Head of caudate nucleus (tissue), 42 donors: ENCODE data around the gene DOCK2.

Source experiments
- DNase-seq, 42 donors: peaks; one replicate each; pipeline versions ENCODE4 v3.0.0 to v3.0.0-alpha.2; 2020 to 2021; ENCODE audit warnings: mixed read lengths in 7 of 42
- intact Hi-C: fragments of 100-400 bp; cut with DNase I; formaldehyde crosslinking; loops from one replicate; pipeline ENCODE4 v1.15.0; 2022

The DOCK2 gene

DNA sequence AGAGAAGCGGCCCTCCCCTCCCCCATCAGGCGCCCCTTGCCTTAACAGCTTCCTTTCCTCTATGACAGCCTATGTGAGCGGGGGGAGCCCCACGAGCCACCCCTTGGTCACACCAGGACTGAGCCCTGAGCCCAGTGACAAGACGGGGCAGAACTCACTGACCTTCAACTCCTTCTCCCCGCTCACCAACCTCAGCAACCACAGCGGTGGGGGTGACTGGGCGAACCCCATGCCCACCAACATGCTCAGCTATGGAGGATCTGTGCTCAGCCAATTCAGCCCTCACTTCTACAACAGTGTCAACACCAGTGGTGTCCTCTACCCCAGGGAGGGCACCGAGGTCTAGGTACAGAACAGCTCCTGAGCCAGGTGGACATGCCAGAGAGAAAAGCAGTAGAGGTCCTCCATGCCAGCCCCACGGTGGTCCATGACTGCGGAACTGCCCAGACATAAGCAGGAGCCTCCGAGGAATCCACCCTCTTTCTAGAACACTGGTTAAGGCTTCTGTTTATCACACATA lies 471.3 kb downstream of the DOCK2 start:
- intact Hi-C loops: no loop called here
- peak in 2 of 42 donors; percentile 29 to 31 for DNase-seq

DNA sequence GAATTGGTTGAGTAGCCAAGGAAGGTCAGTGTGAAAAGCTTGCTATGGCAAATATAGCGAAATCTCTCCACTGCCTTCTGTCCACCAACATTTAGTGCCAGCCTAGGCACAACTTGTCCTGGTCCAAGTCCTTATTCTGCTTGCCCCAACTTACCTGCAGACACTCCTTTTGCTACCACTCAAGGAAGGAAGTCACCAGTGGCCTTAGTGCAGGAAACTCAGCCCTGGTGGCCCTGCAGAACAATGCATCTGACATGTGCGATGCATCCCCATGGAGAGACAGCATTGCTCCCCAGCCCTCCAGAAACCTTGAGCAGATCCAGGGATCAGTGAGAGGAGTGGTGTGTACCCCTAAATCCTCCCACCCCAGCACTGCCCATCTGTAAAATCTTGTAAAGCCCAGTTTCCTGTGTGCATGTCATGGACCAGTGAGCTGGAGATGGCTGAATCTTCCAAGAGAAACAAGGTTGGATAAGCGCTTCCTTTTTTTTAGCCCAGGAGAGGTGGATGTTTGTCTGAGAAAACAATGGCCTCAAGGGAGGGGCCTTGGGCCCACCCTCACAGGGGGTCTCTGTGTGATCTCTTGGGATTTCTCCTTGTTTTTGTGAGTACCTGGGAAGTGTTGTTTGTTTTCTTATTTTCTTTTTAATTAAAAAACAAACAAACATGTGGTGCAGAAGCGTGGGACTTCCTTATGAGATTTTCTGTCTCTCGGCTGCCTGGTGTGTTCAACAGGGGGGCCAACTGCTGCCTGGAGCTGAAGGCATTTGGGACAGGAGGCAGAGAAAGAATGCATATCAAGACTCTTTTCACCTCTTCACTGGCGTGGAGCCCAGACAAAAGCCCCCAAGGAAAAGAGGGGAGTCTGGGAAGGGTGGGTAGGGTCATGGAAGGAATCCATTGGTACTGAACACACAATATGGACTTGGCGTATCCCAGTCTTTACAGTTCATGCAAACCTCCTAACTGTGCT lies 472.3 kb downstream of the DOCK2 start:
- intact Hi-C loops: no loop called here
- peak in 2 of 42 donors; percentile 29 to 38 for DNase-seq

DNA sequence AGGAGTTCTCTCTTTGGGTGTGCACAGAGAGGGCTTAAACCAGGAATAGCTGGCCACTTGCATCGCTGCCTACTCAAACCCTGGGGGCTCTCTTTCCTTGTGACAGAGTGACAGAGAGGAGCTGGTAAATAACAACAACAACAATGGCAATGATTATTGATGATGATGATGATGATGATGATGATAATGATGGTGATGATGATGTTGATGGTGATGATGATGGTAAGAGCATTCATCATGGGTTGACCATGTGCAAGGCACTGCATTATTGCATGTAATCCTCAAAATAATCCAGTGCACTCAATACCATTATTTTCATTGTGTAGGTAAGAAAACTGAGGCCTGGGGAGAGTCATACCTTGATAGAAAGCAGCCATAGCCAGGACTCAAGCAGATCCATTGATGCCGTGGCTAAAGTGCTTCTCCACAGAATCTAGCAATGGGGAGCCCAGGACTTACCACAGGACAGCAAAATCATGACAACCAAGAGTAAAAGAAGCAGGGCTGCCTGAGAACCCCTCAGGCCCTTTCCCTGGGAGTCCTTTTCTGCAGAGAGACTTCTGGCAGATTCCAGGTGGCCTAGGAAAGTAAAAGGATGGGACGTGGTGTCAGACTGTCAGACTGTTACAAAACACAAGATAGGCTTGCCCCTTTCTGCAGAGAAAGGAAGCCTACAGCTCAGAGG lies 473.5 kb downstream of the DOCK2 start:
- peak in 2 of 42 donors; percentile 12 to 14 for DNase-seq
- intact Hi-C loops: no loop called here

DNA sequence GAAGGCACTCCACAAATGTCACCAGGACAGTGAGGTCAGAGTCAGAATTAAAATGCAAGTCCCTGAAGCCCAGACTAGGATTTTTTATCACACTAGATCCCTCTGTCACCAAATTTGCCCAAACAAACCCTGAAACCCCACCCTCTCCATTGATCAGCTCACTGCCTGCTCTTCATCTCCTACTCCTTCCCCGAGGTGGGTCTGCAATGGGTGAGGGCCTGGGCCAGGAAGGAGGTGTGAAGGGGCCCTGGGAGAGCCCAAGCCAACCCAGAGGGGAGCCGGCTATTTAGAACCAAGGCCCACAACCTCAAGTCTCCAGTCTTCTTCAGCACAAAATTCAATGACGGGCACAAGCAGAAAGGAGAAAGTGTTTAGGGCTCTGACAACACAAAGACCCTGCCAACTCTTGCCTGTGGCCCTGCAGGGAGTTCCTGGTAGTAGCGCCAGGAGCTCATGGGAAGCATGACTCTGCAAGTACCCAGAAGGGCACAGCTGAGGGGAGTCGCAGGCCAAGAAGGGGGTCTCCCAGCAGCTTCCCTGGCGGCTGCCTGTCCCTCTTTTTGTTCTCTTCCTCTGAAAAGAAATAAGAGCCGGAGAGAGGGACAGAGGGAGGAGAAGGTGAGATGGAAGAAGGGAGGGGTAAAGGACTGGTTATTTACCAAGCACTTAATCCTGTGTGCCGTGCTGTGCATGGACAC lies 474.2 kb downstream of the DOCK2 start:
- intact Hi-C loops: no loop called here
- DNase-seq: peak in 3 of 42 donors; percentile 7 to 36 (median 34)

DNA sequence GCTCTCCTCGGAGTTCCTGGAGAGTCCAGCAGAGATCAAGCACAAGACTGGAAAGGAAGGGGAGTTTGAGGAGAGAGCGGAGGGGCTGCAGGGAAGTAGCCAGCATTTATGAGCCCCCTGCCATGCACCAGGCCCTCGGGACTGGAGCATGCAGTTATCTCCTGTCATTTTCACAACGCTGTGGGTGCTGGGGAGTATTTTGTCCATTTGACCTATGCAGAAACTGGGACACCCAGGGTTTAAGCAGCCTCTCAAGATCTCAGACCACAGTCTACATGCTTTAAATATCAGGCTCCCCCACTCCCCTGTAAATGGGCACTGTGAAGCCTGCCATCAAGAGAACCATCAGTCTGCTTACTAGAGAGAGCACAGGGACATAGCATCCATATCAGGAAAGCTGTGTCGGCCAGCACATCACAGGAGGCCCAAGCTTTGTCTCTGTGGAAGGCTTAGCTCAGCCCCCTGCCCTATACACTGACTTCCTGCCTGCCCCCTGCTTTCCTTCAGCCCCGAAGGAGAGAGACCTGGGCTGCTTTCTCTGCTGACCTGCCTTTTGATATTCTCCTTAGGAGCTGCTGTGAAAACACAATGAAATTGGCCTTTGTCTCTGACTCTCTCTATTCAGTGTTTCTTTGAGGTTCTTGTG lies 475.9 kb downstream of the DOCK2 start:
- intact Hi-C loops: no loop called here
- peak in 2 of 42 donors; percentile 22 to 34 for DNase-seq

DNA sequence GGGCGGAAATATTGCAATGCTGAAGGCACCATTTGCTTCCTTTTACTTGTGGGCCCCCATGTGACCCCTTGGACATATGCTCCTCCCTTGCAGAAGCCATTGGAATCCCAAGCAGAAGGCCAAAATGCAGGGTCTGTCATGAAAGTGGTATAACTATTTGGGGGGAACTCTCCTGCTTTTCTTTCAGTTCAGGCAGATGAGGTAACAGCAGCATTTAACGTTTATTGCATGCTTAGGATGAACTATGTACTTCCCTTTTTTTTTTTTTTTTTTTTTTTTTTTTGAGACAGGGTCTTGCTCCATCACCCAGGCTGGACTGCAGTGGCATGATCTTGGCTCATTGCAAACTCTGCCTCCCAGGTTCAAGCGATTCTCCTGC lies 476.4 kb downstream of the DOCK2 start:
- intact Hi-C loops: no loop called here
- DNase-seq: peak in 1 of 42 donors; percentile 16

DNA sequence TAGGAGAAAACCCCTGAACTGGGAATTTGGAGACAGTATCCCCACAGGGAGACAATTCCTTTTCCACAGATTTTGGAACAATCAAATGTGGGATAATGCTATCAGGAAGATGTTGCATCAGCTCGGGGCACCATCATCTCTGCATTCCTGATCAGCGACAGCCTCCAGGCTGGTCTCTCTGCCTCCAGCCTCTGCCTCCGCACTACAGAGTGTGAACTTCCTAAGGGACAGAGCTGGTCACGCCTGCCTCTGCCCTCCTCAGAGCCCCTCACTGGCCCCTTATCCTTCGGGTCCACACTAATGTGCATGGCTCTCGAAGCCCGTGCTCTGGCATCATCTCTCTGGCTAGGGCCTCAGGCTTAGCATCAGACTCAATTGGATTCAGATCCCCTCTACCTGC lies 477.2 kb downstream of the DOCK2 start:
- peak in 2 of 42 donors; percentile 17 to 21 for DNase-seq
- intact Hi-C loops: no loop called here

DNA sequence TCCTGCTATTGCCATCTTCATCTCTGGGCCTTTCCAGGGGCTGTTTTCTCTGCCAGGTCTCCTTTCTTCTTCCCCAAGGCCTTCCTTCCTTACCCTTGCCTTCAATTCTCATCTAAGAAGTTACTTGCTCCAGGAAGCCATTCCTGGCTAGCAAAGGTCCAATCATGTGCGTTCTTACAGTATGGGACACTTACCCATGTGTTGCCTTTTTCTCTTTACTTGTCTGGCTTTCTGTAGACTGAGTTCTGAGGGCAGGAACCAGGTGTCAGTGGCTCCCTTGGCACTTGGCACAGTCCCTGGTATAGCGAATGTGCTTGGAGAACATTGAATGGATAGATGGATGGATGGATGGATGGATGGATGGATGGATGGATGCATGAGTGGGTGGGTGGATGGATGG lies 478.9 kb downstream of the DOCK2 start:
- intact Hi-C loops: no loop called here

DNA sequence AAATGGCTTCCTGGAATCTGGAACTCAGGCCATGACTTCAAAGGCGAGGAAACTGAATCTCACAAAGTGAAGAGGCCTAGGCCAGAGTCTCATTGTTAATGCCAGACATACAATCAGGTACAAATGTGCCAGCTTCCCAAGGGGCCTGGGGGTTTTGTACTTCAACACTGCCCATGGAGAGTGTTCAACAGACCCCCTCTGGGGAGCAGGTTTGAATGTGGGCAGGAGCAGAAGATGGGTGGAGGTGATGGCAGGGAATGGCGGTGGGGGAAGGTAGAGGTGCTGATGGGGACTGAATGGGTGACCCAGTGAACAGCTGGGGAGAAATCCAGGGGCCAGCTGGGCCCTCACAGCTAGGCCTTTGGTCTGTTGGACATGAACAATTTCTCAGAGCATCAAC lies 480.7 kb downstream of the DOCK2 start:
- peak in 2 of 42 donors; percentile 13 to 24 for DNase-seq
- intact Hi-C loops: no loop called here

More for the DNA sequence above, 478.9 kb downstream of the DOCK2 start:
- peak in 3 of 42 donors; percentile 2 to 5 (median 3) for DNase-seq

DNA sequence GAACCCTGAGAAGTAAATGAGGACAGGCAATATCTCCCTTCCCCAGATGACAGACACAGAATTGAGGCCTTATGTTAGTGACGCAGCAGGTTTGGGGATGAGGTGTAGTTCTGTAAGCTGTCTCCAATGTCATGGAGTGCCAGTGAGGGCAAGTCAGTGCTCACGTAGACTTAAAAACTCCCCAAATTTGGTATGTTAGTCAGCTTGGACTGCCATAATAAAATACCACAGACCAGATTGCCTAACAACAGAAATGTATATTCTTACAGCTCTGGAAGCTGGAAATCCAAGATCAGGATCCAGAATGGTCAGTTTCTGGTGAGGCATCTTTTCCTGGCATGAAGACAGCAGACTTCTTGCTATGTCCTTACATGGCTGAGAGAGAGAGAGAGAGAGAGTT lies 483.5 kb downstream of the DOCK2 start:
- DNase-seq: peak in 1 of 42 donors; percentile 9
- intact Hi-C loops: no loop called here

DNA sequence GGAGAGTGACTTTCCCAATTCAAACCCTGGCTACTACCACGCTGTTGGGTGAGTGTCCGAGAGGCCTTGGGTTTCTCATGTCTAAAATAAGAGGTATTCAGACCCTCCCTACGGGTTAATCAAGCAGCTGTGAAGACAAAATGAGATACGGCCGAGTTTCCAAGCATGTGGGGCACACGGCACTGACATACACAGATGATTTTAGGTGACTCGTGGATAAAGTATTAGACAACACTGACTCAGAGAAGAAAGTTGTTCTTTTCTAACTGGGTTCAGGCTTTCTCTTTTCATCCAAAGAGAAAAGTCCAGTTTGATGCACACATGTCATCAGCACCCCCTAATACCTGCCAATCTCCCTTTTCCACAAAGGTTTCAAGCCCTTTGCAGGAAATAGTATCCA lies 484.2 kb downstream of the DOCK2 start:
- intact Hi-C loops: no loop called here
- peak in 1 of 42 donors; percentile 17 for DNase-seq

DNA sequence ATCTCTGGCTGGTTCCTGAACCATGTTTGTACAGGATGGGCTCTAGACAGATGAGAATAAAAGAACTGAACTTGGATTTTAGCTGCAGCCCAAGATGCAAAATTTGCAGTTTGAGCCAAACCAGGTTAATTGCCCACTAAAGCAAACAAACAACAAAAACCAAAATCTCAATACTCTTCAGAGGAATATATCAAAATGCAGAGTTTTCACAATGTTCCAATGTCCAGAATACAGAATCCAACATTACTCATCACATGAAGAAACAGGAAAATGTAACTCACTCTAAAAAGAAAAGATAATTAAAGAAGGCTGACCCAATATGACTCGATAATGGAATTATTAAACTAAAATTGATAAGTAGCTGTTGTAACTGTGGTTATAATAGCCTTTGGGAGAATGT lies 489.0 kb downstream of the DOCK2 start:
- intact Hi-C loops: no loop called here
- DNase-seq: no peak

DNA sequence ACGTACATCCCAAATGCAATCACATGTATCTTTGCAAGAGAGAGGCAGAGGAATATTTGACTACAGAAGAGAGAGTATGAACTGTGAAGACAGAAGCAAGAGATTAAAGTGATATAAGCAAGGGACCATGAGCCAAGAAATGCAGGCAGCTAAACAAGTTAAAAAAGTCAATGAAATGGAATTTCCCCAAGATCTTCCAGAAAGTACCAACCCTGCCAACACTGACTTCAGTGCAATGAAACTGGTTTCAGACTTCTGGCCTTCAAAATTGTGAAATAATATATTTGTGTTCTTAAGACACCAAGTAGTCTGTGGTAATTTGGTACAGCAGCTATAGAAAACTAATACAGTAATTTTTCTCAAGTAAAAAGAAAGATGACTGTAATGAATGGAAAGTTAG lies 489.6 kb downstream of the DOCK2 start:
- intact Hi-C loops: no loop called here
- no peak for DNase-seq

DNA sequence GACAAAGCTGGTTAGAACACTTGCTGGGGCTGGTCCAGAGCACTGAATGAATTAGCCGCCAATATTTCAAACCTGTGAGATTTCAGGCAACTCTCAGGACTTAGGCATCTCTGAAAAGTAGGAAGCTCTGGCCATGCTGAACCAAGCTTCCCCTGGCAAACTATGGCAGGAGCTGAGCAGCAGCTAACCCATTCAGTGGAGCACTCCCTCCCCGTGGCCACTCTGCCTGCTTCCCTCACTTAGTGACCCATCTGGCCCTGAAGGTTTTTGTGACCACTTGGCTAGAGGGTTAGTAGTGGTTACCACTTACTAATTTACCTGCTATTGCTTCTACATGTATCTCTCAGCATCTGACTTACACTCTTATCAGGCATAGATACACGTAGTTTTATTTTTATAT lies 494.2 kb downstream of the DOCK2 start:
- intact Hi-C loops: no loop called here
- peak in 2 of 42 donors; percentile 13 to 32 for DNase-seq

DNA sequence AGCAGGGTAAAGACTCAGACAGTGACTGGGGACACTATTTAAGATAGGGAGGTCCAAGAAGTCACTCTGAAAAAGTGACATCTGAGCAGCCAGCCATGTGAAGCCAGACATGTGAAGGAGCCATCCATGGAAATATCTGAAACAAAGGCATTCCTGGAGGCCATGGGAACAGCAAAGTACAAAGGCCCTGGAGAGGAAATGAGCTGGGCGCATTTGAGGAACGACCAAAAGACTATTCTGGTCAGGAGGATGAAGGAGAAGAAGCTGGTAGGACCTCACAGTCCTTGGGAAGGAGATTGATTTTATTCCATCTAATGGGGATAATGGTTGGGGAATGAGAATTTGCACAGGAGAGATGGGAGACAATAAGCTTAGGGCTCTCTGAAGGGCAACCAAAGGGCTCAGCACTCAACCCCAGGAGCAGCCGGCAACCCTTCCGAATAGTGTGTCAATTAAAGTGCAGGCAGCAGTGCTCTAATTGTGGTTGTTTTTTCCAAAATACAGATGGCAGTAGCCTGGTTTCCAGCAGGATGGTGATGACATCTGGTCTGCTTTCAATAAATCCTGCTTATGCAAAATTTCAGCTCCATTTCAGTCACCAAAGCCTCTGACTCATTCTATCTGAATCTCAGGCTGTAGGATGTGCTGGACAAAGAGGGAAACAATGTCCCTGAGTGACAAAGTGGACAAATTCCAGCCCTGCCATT lies 495.3 kb downstream of the DOCK2 start:
- peak in 2 of 42 donors; percentile 14 to 29 for DNase-seq
- intact Hi-C loops: no loop called here
